IMR-90 (cell line): ENCODE results near the gene MEOX2. TPM values are rescaled to one million over a fixed set of nuclear protein-coding genes. Genes with fewer than 3 reads are reported as not detected.

Experiments
- ATAC-seq: fragments of 200-7000 bp; cut with Tn5 transposase; 2 replicates; pipeline ENCODE4 v1.9.1; 2020; ENCODE audit warnings: low read depth, mild to moderate bottlenecking, moderate library complexity
- BruUV-seq: library from RNA; stranded (reverse); fragments of 400-500 nt; replicated peaks from 2 replicates; lab custom pipeline; 2021; lab: Mats Ljungman, UMichigan
- CTCF ChIA-PET: fragments of 300-600 bp; formaldehyde crosslinking; extraction: SDS; loops from one replicate; lab custom pipeline; 2021; ENCODE audit warnings: antibody characterized with exemption; lab: Yijun Ruan, JAX
- POLR2A ChIA-PET: fragments of 300-600 bp; sonication (Branson Sonifier 250); formaldehyde crosslinking; loops from one replicate; lab custom pipeline; 2022; ENCODE audit warnings: antibody characterized with exemption; ENCODE audit not compliant: unreplicated experiment; lab: Charles Lee
- DNase-seq: peaks from one replicate; pipeline ENCODE4 v3.0.0; 2013
- H2AFZ ChIP-seq: replicated peaks from 2 replicates; pipeline ENCODE3; 2013; ENCODE audit warnings: low read length, mild to moderate bottlenecking; ENCODE audit not compliant: poor library complexity
- H2AK5ac ChIP-seq: 2 replicates; pipeline ENCODE4 v1.6.1; 2013; ENCODE audit warnings: low read depth, low read length, inconsistent platforms
- H2AK9ac ChIP-seq: replicated peaks from 2 replicates; pipeline ENCODE3; 2013; ENCODE audit warnings: mild to moderate bottlenecking, low read depth, low read length, moderate library complexity; ENCODE audit not compliant: poor library complexity
- H2BK120ac ChIP-seq: 2 replicates; pipeline ENCODE4 v1.6.1; 2013; ENCODE audit warnings: low read depth, low read length, inconsistent platforms
- H2BK15ac ChIP-seq: 3 replicates; pipeline ENCODE4 v1.6.1; 2013; ENCODE audit warnings: low read depth, low read length, inconsistent platforms
- H2BK20ac ChIP-seq: 2 replicates; pipeline ENCODE4 v1.6.1; 2013; ENCODE audit warnings: low read depth, mild to moderate bottlenecking, inconsistent platforms, low read length, moderate library complexity
- H2BK5ac ChIP-seq: 2 replicates; pipeline ENCODE4 v1.6.1; 2013; ENCODE audit warnings: mild to moderate bottlenecking, low read depth, low read length, inconsistent platforms; ENCODE audit not compliant: poor library complexity, severe bottlenecking
- H3K14ac ChIP-seq: replicated peaks from 2 replicates; pipeline ENCODE4 v1.6.1; 2013; ENCODE audit warnings: low read depth, low read length, inconsistent platforms
- H3K18ac ChIP-seq: 2 replicates; pipeline ENCODE4 v1.6.1; 2013; ENCODE audit warnings: low read depth, low read length, control low read depth
- H3K23ac ChIP-seq: 2 replicates; pipeline ENCODE4 v1.6.1; 2013; ENCODE audit warnings: low read depth, low read length, inconsistent platforms
- H3K27ac ChIP-seq: 2 replicates; pipeline ENCODE4 v1.5.1; 2013; ENCODE audit warnings: mild to moderate bottlenecking, control low read depth, low read length; ENCODE audit not compliant: insufficient read depth
- H3K27me3 ChIP-seq: 2 replicates; pipeline ENCODE4 v1.6.1; 2013; ENCODE audit warnings: low read length; ENCODE audit not compliant: control insufficient read depth, insufficient read depth
- H3K36me3 ChIP-seq: 2 replicates; pipeline ENCODE4 v1.6.1; 2013; ENCODE audit warnings: low read length, mixed read lengths; ENCODE audit not compliant: control insufficient read depth, insufficient read depth
- H3K4ac ChIP-seq: 2 replicates; pipeline ENCODE4 v1.6.1; 2013; ENCODE audit warnings: low read depth, low read length, inconsistent platforms
- H3K4me1 ChIP-seq: 2 replicates; pipeline ENCODE4 v1.6.1; 2013; ENCODE audit warnings: low read length, mixed read lengths; ENCODE audit not compliant: control insufficient read depth, insufficient read depth
- H3K4me2 ChIP-seq: 2 replicates; pipeline ENCODE4 v1.6.1; 2013; ENCODE audit warnings: low read depth, mild to moderate bottlenecking, control low read depth, low read length, moderate library complexity
- H3K4me3 ChIP-seq: 2 replicates; pipeline ENCODE4 v1.5.1; 2013; ENCODE audit warnings: low read depth, mild to moderate bottlenecking, control low read depth, low read length, moderate library complexity; ENCODE audit not compliant: insufficient read depth
- H3K56ac ChIP-seq: 2 replicates; pipeline ENCODE4 v1.6.1; 2013; ENCODE audit warnings: low read length, inconsistent platforms; ENCODE audit not compliant: insufficient read depth; ENCODE audit errors: extremely low read depth
- H3K79me1 ChIP-seq, 2 experiments: 2 replicates each; pipeline ENCODE4 v1.6.1; 2013; ENCODE audit warnings: low read length in 2 of 2, inconsistent platforms in 1 of 2, low read depth in 1 of 2
- H3K9ac ChIP-seq: 2 replicates; pipeline ENCODE4 v1.6.1; 2013; ENCODE audit warnings: low read depth, low read length, control low read depth
- H3K9me1 ChIP-seq: 2 replicates; pipeline ENCODE4 v1.6.1; 2013; ENCODE audit warnings: low read length, inconsistent platforms; ENCODE audit not compliant: insufficient read depth
- H3K9me3 ChIP-seq: 2 replicates; pipeline ENCODE4 v1.6.1; 2013; ENCODE audit warnings: low read length; ENCODE audit not compliant: control insufficient read depth, insufficient read depth
- H4K20me1 ChIP-seq: 2 replicates; pipeline ENCODE4 v1.6.1; 2013; ENCODE audit warnings: low read length, inconsistent platforms; ENCODE audit not compliant: insufficient read depth
- H4K5ac ChIP-seq: 2 replicates; pipeline ENCODE4 v1.6.1; 2013; ENCODE audit warnings: mild to moderate bottlenecking, low read depth, low read length, control low read depth
- H4K8ac ChIP-seq, 2 experiments: 2 replicates each; pipeline ENCODE4 v1.6.1; 2013; ENCODE audit warnings: low read depth in 2 of 2, low read length in 2 of 2, control low read depth in 1 of 2, inconsistent platforms in 1 of 2
- H4K91ac ChIP-seq: 2 replicates; pipeline ENCODE4 v1.6.1; 2013; ENCODE audit warnings: low read depth, low read length, inconsistent platforms; ENCODE audit not compliant: insufficient read depth
- CEBPB ChIP-seq: IDR thresholded peaks from 2 replicates; pipeline ENCODE4 v1.6.1; 2012; ENCODE audit warnings: low read depth, low read length, improper control_type of control experiment
- CHD1 ChIP-seq: IDR thresholded peaks from 2 replicates; pipeline ENCODE4 v1.6.1; 2012; ENCODE audit warnings: low read depth, low read length, improper control_type of control experiment
- CTCF ChIP-seq: conservative IDR thresholded peaks from 2 replicates; pipeline ENCODE4 v1.5.1; 2012; ENCODE audit warnings: mild to moderate bottlenecking, low read depth, low read length, improper control_type of control experiment
- FOS ChIP-seq: fragments of 150-350 bp; IDR thresholded peaks from 2 replicates; pipeline ENCODE4 v1.6.1; 2016; ENCODE audit warnings: low read depth, low read length
- MAZ ChIP-seq: IDR thresholded peaks from 2 replicates; pipeline ENCODE4 v1.6.1; 2012; ENCODE audit warnings: low read depth, mild to moderate bottlenecking, low read length, improper control_type of control experiment, moderate library complexity, borderline replicate concordance
- MXI1 ChIP-seq: IDR thresholded peaks from 2 replicates; pipeline ENCODE4 v1.6.1; 2012; ENCODE audit warnings: low read depth, mild to moderate bottlenecking, low read length, moderate library complexity, borderline replicate concordance
- NFE2L2 ChIP-seq: fragments of 150-350 bp; IDR thresholded peaks from 2 replicates; pipeline ENCODE4 v1.6.1; 2016; ENCODE audit warnings: low read depth, mild to moderate bottlenecking, low read length
- RAD21 ChIP-seq: IDR thresholded peaks from 2 replicates; pipeline ENCODE4 v1.6.1; 2012; ENCODE audit warnings: low read length, improper control_type of control experiment
- RCOR1 ChIP-seq: IDR thresholded peaks from 2 replicates; pipeline ENCODE4 v1.6.1; 2012; ENCODE audit warnings: mild to moderate bottlenecking, low read length, improper control_type of control experiment; ENCODE audit not compliant: insufficient replicate concordance
- RFX5 ChIP-seq: IDR thresholded peaks from 2 replicates; pipeline ENCODE4 v1.8.0; 2012; ENCODE audit warnings: low read depth, mild to moderate bottlenecking, low read length, moderate library complexity
- SMC3 ChIP-seq: fragments of 150-350 bp; IDR thresholded peaks from 2 replicates; pipeline ENCODE4 v1.6.1; 2016; ENCODE audit warnings: low read depth, mild to moderate bottlenecking, antibody characterized with exemption, low read length, moderate library complexity
- USF2 ChIP-seq: fragments of 150-350 bp; IDR thresholded peaks from 2 replicates; pipeline ENCODE4 v1.6.1; 2017; ENCODE audit warnings: mild to moderate bottlenecking, antibody characterized with exemption, low read length, low read depth
- WGBS, 2 experiments: methylation state at CpG; one replicate each; pipeline versions ENCODE4 v1.1.5 to v1.1.7; 2013; ENCODE audit warnings: missing lambda C conversion rate in 2 of 2; ENCODE audit not compliant: insufficient read length in 1 of 2; ENCODE audit errors: extremely low coverage in 2 of 2; 5-methylcytosine and 5-hydroxymethylcytosine counted together
- dilution Hi-C: fragments of 300-500 bp; cut with HindIII; formaldehyde crosslinking; loops from one replicate; pipeline ENCODE4 v1.14.3; 2018; ENCODE audit warnings: low sequenced_read_pairs; ENCODE audit not compliant: unreplicated experiment
- in situ Hi-C: fragments of 300-500 bp; cut with MboI; formaldehyde crosslinking; loops from 3 replicates; pipeline ENCODE4 v1.14.3; 2019; ENCODE audit warnings: low sequenced_read_pairs, inconsistent platforms, mixed read lengths
- intact Hi-C: fragments of 100-400 bp; cut with micrococcal nuclease; formaldehyde crosslinking; loops from 2 replicates; pipeline ENCODE4 v1.10.0; 2022
- polyA plus RNA-seq, 3 experiments: library from polyadenylated mRNA; depleted of rRNA; stranded (reverse); fragments of >200 nt; gene quantifications; 2 replicates each; pipeline ENCODE4 v1.2.3, GENCODE V29; 2012; ENCODE audit warnings: low replicate concordance in 1 of 3
- total RNA-seq: library from RNA; depleted of rRNA; stranded (reverse); fragments of >200 nt; gene quantifications from 2 replicates; pipeline ENCODE4 v1.2.3, GENCODE V29; 2012

Gene MEOX2
- total and polyA plus RNA-seq, 2 of the 4 experiments (the other 2 are of a cell fraction): under 0.01 TPM; not detected in 1

- Histone ChIP-seq H2AK5ac (no peak overlapping the region), H3K18ac (no peak overlapping the region), H4K91ac (no peak overlapping the region), H3K9ac (no peak overlapping the region), H3K79me1 (no peaks in the 10 kb centered on the region), H4K5ac (no peak overlapping the region), H3K9me1 (no peaks in the 10 kb centered on the region), H4K20me1 (no peaks in the 10 kb centered on the region), H3K27ac (no peak overlapping the region), H2AK9ac (no peak overlapping the region), H4K8ac (no peak overlapping the region), H2AFZ (no peak overlapping the region), H3K4me1 (no peaks in the 10 kb centered on the region), H2BK15ac (no peak overlapping the region), H3K23ac (no peak overlapping the region), H2BK5ac (no peak overlapping the region), H3K4ac (no peak overlapping the region), H2BK120ac (no peak overlapping the region), H3K4me2 (no peak overlapping the region), H3K36me3 (no peaks in the 10 kb centered on the region), H3K27me3 (no peaks in the 10 kb centered on the region), H3K4me3 (no peak overlapping the region), H3K9me3 (no peaks in the 10 kb centered on the region), H2BK20ac (no peak overlapping the region), H3K56ac (no peak overlapping the region), H3K14ac (no peak overlapping the region)
- ATAC-seq: no peak
- in situ Hi-C loops (no loop called here), dilution Hi-C loops (no loop called here), intact Hi-C loops (no loop called here)
- ChIA-PET CTCF (no interaction called here), POLR2A (no interaction called here)
- TF ChIP-seq RAD21 (no peak), SMC3 (no peak), RCOR1 (no peak), FOS (no peak), NFE2L2 (no peak), MXI1 (no peak), USF2 (no peak), RFX5 (no peak), CHD1 (no peak), CEBPB (no peak), CTCF (no peak), MAZ (no peak)
- DNase-seq: no peak
- no CpG with 5 or more reads among the region's 3 CpGs for WGBS, 2 experiments
- no TSS peak for BruUV-seq
Observed at GRCh38 chr7:15658247-15658646, 28.2 kb downstream of the MEOX2 start.
